HCEC 1CT (cell line): ENCODE results near the gene DIAPH1.
A peak's percentile ranks its signal among the peaks of the same experiment; 100 is the strongest.
"Not testable (repeated sequence)": the region's sequence is repeated elsewhere in the genome, so short reads cannot be mapped to it uniquely, and the experiment has no call there.

Source experiments
- DNase-seq: peaks from one replicate; pipeline ENCODE4 v3.0.0-alpha.2; 2017

Gene DIAPH1

DNA sequence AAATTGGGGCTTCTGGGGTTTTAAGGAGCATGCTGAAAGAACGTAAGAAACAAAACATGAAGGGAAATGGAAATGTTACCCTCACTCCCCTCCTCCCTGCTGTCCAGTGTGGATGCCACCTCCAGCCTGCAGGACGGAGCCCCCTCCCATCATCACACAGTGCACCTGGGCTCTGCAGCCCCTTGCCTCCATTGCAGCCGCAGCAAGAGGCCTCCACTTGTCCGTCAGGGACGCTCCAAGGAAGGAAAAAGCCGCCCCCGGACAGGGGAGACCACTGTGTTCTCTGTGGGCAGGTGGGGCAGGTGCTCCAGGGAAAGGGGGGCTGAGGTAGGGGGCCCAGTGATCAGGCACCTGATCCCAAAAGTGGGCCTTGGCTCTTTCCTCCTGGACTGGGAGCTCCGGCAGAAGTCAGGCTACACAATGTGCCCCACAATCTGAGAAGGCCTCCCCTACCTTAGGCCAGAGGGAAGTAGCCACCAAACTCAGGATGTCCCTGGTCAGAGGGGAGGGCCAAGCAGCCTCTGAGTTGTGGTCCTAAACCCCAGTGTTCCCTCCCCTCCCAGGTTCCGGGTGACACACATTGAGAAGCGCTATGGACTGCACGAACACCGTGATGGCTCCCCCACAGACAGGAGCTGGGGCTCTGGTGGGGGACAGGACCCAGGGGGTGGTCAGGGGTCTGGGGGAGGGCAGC lies 20.7 kb upstream of the DIAPH1 start:
- DNase-seq = no peak

DNA sequence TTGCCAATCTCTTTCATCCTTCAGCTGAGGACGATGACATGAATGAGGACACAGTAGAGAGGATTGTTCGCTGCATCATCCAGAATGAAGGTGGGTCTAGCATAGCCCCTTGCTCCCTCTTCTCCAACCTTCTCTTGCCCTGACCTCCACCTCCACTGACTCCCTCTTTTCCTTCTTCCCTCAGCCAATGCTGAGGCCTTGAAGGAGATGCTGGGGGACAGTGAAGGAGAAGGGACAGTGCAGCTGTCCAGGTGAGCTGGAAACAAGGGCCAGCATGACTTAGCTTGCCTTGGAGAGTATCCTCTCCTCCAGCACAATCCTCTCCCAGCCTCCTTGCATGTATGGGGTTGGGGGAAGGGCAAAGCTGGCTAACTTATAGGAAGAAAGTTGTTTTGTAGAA lies 20.0 kb upstream of the DIAPH1 start:
- DNase-seq = no peak

GRCh38 chr5:141637767-141638419 lies 19.1 kb upstream of the DIAPH1 start:
- DNase-seq = peak; percentile 40

DNA sequence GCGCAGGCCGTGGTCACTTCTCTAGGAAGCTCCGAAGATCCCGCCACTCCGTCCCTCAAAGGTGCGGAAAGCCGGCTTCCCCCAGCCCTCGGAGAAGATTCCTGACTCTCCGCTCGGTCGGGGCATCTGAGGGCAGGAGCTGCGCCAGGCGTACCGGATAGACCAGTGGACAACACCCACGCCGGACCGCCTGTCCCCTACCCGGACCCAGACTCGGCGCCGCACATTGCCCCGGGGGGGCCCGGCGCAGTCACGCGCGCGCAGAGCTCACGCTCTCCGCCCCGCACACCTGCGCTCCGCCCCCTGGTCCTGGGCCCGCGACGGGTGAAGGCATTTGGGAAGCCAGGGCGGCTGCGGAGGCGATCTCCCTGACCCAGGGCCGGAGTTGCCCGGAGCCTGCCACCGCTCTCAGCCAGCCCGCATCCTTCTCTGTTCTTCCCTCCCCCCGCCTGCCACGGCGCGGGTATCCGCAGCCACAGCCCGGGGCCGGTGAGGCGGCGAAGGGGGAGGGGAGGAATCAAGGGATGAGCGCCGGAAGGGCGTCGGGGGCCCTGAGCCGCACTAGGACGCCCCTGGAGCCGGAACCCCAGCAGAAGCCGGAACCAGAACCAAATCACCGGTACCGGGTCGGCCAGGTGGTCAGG lies 18.4 kb upstream of the DIAPH1 start:
- DNase-seq = no peak

- peak; percentile 91 for DNase-seq
Observed at GRCh38 chr5:141636413-141637122, 17.8 kb upstream of the DIAPH1 start, which contains the start of the genes HDAC3 and RELL2. TSS of gene HDAC3 (minus strand) at chr5:141636849. CDS start at chr5:141636790, 59 bp downstream. TSS of gene RELL2 (plus strand) at chr5:141636997. CDS start at chr5:141638226, 1,229 bp downstream.

GRCh38 chr5:141636106-141636412 lies 17.3 kb upstream of the DIAPH1 start:
- no peak for DNase-seq

- DNase-seq = no peak
Observed at GRCh38 chr5:141635646-141636045, 16.8 kb upstream of the DIAPH1 start.

- DNase-seq = no peak
Observed at GRCh38 chr5:141634720-141635119, 15.9 kb upstream of the DIAPH1 start.

GRCh38 chr5:141633871-141634561 lies 15.2 kb upstream of the DIAPH1 start:
- no peak for DNase-seq

GRCh38 chr5:141632650-141633049 lies 13.8 kb upstream of the DIAPH1 start:
- DNase-seq = no peak

- DNase-seq = no peak
Observed at GRCh38 chr5:141630570-141631140, 11.9 kb upstream of the DIAPH1 start.

DNA sequence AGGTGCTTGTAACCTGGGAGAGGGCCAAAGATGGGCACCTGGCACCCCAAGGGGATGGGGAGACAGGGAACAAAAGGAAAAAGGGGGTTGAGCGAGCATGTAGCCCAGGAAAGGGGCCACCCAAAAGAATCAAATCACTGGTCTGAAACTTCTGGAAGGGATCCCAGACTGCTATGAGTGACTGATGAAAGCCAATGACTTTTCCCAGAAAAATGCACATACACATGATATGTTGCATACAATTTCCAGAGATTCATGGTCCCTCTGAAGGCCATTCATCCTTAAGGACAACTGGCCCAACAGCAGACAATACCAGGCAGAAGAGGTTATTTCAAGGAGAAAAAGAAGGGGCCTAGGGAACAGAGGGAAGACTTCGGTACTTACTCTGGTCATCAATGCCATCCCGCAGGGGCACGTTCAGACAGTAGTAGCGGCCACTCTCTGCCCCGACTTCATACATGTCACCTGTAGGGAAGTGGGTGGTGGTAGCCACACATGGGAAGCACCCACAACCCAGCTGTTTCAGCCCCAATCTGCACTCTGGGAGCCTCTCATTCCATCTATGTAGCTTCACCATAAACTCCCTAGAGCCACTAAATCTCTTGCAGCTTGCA lies 9.5 kb upstream of the DIAPH1 start:
- peak; percentile 24 for DNase-seq

DNA sequence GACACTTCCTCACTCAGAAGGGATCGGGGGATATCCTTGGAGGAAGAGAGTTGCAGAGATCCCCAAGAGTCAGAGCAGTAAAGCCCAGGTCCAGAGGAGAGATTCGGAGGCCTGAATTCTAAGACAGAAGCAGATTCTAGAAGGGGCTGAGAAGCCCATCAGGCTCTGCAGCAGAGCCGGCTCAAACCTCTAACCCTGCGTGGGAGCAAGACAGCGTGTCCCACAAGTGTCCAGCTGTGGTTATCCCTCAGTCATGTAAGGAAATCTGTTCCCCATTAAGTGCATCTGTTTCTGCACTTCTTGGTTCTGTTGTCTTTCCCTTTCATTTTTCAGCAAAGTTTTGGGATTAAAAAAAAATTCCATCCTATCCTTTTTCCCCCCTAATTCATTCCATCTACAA lies 4.8 kb upstream of the DIAPH1 start:
- no peak for DNase-seq

DNA sequence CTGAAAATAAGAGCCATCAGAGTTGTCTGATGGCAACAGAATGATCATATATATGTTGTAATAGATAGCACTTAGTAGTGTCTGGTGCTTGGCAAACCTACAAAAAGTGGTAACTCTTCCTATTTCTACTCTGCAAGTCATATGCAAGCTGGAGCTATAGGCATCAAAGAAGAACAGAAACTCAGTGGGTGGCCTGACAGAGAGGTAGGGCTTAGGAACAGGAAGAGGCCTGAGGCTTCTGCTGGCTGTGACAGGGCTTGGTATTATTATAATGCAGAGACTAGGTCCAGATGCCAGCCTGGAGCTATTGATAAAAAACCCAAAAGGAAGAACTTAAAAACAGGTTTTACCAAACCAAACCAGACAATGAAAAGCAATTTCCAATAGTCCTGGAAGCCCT lies 4.4 kb upstream of the DIAPH1 start:
- DNase-seq = no peak

GRCh38 chr5:141618030-141618803 lies 583 bp downstream of the DIAPH1 start:
- DNase-seq = peak; percentile 14

DNA sequence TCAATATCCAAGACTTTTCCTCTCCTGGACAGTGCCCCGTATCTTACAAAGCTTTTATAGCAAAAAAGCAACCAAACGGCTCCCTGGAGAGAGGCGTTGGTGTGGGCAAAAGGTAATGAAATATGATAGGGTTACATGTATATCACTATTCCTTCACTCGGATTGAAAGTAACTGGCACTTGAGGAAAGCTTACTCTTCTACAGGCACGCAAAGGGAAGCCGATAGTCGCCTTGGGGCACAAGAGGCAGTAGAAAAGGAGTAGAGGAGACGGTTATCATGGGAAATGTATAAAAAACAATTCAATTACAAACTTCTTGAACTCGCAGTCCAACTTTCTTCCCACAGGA lies 1.1 kb downstream of the DIAPH1 start:
- DNase-seq = no peak

DNA sequence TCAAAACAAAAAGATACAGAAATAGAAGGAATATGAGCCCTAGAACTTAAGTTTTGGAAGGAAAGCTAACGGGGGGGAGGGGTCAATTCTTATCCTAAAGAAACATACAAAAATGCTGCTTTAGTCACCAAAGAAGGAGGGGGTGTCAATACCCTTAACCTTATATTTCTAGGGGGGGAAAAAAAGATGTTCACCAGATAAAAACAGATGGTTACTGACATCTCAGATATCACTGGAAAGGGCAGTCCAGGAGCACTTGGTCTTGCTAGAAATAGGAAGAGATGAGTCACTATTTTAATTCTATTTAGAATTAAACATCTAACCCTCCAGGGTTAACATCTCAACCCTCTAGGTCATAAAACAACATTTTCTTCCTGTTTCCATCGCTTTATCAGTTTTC lies 1.7 kb downstream of the DIAPH1 start:
- DNase-seq = peak; percentile 38

GRCh38 chr5:141615991-141616720 lies 2.6 kb downstream of the DIAPH1 start:
- DNase-seq = no peak

- DNase-seq = no peak
Observed at GRCh38 chr5:141613344-141613743, 5.5 kb downstream of the DIAPH1 start.

GRCh38 chr5:141611289-141611688 lies 7.5 kb downstream of the DIAPH1 start:
- no peak for DNase-seq

DNA sequence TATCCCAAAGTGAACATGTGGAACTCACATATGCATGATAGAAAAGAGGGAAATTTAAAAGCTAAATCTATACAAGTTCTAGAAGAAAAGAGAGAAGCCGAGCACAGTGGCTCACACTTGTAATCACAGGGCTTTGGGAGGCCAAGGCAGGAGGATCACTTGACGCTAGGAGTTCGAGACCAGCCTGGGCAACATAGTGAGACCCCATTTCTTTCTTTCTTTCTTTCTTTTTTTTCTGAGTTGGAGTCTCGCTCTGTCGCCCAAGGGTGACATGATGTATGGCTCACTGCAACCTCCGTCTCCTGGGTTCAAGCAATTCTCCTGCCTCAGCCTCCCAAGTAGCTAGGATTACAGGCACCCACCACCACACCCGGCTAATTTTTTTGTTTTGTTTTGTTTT lies 8.9 kb downstream of the DIAPH1 start:
- DNase-seq = not testable (repeated sequence)
